ENCODE results near the gene CLCN5.

- TF ChIP-seq, protein P1, sequence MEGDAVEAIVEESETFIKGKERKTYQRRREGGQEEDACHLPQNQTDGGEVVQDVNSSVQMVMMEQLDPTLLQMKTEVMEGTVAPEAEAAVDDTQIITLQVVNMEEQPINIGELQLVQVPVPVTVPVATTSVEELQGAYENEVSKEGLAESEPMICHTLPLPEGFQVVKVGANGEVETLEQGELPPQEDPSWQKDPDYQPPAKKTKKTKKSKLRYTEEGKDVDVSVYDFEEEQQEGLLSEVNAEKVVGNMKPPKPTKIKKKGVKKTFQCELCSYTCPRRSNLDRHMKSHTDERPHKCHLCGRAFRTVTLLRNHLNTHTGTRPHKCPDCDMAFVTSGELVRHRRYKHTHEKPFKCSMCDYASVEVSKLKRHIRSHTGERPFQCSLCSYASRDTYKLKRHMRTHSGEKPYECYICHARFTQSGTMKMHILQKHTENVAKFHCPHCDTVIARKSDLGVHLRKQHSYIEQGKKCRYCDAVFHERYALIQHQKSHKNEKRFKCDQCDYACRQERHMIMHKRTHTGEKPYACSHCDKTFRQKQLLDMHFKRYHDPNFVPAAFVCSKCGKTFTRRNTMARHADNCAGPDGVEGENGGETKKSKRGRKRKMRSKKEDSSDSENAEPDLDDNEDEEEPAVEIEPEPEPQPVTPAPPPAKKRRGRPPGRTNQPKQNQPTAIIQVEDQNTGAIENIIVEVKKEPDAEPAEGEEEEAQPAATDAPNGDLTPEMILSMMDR (IDR thresholded peaks at IDR 0.05; ENCODE audit: poor library complexity), result no peak
- TF ChIP-seq EZH2 (IDR thresholded peaks at IDR 0.05; ENCODE audit: borderline replicate concordance), result no peak
These were observed 25.4 kb upstream of the CLCN5 start for GRCh38 chrX:49896951-49897350.
